ENCODE results near the gene MAPKAPK2.
"Not testable (repeated sequence)": the region's sequence is repeated elsewhere in the genome, so short reads cannot be mapped to it uniquely, and the experiment has no call there.

Gene MAPKAPK2

DNA sequence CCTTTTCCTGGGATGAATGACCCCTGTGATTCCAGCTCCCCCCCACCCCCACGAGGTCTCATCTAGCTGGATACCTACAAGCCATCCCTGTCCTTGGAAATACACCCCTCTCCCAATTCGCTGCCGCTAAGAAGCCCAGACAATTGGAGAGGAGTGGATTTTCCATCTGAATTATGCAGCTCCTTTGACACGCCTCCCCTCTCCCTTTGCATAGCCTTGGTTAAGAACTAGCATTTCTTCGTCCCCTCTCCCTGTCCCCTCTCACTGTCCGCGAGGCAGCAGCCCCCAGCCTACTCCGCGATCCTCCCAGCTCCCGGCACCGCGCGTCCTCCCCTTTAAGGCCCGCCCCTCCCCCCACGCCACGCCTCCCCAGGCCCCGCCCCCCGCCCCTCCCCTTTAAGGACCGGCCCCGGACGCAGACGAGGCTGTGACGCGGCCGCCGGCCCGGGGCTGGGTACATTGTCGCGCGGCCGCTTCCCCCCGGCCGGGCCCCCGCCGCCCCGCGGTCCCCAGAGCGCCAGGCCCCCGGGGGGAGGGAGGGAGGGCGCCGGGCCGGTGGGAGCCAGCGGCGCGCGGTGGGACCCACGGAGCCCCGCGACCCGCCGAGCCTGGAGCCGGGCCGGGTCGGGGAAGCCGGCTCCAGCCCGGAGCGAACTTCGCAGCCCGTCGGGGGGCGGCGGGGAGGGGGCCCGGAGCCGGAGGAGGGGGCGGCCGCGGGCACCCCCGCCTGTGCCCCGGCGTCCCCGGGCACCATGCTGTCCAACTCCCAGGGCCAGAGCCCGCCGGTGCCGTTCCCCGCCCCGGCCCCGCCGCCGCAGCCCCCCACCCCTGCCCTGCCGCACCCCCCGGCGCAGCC, at the start of gene MAPKAPK2:
MAPKAPK2 (plus strand) TSS at position 428 of the 856 bp plus-strand sequence; CDS start at position 753, 325 bp downstream.
- peak; percentile 98 for DNase-seq (ENCODE audit: low spot score)

DNA sequence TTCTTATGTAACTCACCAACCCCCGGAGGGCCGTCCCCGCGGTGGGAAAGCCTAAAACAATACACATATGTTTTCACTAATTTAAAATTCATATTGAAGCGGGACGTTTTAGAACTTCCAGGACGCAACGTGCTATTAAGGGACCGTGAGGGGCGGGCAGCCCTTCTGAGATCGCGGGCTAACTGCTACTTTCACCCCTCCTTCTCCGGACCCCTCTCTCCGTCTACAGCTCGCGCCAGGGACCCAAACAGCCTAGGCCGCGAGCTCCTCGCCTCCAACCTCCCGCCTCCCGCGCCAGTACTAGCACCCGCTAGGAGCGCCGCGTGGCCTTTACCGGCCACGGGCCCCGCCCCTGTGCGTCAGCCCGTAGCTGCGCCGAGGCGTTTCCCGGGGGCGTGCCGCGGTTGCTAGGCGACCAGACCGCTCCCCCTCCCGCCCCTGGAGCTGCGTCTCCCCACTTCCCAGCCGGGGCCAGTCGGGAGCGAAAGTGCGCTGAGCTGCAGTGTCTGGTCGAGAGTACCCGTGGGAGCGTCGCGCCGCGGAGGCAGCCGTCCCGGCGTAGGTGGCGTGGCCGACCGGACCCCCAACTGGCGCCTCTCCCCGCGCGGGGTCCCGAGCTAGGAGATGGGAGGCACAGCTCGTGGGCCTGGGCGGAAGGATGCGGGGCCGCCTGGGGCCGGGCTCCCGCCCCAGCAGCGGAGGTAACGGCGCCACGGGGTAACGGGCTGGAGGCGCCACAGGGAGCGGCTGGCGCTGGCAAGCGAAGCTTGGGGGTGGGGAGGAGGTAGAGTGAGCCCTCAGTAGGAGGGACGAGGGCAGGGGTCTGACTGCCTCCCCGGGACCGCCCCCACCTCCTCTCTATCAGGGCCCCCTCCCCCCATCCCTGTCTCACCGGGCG, 49.4 kb upstream of the MAPKAPK2 start, which contains the start of gene DYRK3:
DYRK3 (plus strand) TSS at position 457 of the 898 bp plus-strand sequence; CDS start at position 625, 168 bp downstream.
- DNase-seq (ENCODE audit: low spot score) = peak; percentile 98

DNA sequence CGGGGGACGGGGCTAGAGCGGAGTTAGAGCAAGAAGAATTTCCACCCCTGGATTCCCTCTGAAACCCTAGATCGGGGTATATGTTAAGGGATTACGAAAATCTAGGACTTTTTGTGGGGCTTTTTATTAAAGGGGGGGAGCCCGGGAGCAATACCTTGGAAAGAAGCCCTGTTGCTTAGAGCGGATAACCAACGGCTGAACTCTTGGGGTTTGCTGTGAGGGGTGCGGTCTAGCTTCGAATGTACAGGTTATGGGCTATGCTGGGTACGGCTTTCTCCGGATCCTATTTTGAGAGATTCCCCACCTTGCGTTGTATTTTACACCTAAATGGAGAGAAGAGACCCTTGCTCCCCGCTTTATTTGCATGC, 48.7 kb upstream of the MAPKAPK2 start:
- no peak for DNase-seq (ENCODE audit: low spot score)

DNA sequence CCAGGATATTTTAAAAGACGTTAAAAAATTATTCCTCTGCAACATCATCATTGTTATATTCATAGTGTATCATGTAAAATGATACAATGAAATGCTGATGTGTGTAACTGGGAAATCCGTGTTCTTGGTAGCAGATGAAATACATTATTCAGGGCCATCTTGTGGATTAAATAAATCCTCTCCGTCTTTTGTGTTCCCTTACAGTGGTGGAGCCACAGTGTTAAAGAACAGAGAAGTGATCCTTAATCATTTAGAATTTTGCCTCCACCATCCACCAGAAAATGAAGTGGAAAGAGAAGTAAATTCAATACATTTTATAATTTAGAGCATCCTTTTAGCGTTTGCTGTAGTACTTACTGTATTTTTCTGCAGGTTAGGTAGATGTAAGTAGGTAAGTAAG, 48.0 kb upstream of the MAPKAPK2 start:
- DNase-seq (ENCODE audit: low spot score) = no peak

DNA sequence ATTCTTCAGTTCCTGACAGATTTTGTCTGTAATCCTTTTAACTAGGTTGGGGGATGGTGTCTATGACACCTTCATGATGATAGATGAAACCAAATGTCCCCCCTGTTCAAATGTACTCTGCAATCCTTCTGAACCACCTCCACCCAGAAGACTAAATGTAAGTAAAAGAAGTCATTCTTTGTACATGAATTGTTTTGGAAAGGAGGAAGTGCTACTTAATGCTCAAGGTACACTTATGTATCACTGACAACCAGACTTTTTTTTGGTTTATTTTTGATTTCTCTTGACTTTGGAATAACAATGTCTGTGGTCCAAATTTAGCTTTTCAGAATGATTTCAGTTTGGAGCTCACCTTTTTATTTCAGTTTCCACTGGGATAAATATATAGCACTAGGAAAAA, 47.1 kb upstream of the MAPKAPK2 start:
- no peak for DNase-seq (ENCODE audit: low spot score)

DNA sequence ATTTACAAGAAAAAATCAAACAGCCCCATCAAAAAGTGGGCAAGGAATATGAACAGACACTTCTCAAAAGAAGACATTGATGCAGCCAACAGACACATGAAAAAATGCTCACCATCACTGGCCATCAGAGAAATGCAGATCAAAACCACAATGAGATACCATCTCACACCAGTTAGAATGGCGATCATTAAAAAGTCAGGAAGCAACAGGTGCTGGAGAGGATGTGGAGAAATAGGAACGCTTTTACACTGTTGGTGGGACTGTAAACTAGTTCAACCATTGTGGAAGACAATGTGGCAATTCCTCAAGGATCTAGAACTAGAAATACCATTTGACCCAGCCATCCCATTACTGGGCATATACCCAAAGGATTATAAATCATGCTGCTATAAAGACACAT, 42.6 kb upstream of the MAPKAPK2 start:
- DNase-seq (ENCODE audit: low spot score) = not testable (repeated sequence)

DNA sequence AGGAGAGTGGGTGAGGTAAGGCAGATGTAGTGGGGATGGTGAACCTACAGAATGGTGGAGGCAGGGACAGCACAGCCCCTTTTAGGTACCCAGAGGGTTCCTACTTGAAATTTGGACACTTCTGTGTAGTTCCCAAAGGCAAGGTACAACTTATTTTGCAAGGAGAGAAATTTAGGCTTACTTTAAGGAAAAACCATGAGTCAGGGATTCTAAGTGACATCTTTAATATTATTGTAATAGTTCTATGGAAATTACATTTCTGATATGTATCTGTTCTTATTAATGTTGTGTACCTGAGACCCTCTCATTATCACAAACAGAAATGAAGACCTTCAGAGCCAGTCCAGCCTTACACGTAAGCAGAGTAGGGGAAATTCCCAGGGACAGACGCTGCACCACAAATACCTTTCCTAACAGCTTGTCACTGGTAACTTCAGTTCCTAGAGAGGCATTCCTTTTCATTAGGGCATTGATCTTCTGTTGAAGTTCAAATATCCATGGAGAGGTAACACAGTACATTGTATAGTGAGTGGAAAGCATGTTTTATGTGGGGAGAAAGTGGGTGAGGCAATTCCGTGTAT, 41.5 kb upstream of the MAPKAPK2 start:
- DNase-seq (ENCODE audit: low spot score) = no peak

DNA sequence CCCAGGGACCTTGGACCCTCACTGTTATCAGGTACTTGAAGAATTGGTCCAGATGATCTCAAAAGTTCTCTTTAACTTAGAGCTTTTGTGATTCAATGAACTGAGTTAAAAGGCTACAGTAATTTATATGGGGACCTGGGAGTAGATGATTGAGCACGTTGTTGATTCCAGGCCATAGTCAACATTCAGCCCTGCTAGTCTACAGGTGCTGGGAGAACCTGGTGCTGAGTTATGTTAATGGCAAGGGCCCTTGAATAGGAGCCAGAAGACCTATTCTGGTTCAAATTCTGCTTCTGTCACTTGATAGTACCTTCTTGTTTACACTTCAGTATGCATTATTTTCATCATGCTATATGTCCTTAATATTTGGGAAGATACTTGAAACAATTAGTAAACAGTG, 38.2 kb upstream of the MAPKAPK2 start:
- no peak for DNase-seq (ENCODE audit: low spot score)

DNA sequence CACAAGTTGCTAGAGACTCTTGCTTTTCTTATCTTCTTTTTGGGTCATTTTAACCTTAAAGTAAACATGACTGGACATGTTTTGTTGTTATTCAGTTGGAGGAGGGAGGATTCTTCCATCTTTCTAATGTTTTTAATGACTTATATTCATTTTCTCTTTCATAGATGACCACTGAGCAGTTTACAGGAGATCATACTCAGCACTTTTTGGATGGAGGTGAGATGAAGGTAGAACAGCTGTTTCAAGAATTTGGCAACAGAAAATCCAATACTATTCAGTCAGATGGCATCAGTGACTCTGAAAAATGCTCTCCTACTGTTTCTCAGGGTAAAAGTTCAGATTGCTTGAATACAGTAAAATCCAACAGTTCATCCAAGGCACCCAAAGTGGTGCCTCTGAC, 37.5 kb upstream of the MAPKAPK2 start:
- DNase-seq (ENCODE audit: low spot score) = no peak

DNA sequence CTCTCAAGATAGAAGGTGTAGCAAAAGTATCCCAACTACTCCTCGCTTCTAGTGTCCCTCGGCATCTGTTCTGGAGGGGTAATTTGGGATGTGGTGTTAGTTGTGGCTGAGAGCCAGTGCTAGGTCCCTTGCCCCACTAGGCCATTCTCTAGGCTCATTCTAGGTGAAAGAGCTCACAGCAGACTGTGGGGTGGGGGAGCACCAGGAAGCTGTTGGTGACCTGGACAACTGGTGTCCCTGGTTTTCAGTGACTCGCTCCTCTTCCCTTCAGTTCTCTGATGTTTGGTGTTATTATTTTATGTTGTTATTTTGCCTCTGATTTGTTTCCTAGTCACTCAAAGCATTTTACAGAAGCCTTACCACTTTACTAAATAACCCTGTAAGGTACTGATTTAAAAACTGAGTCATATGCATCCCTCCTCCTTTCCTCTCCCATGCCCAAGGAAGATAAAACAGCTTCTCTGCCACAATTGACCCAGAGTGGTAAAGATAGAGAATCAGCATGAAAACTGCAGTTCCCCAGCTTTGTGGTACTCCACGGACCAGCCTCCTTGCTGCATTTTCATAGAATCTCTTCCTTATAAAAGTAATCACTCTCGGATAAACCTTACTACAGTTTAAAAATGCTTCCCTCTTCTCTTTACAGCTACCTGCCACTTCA, 35.3 kb upstream of the MAPKAPK2 start:
- DNase-seq (ENCODE audit: low spot score) = no peak

DNA sequence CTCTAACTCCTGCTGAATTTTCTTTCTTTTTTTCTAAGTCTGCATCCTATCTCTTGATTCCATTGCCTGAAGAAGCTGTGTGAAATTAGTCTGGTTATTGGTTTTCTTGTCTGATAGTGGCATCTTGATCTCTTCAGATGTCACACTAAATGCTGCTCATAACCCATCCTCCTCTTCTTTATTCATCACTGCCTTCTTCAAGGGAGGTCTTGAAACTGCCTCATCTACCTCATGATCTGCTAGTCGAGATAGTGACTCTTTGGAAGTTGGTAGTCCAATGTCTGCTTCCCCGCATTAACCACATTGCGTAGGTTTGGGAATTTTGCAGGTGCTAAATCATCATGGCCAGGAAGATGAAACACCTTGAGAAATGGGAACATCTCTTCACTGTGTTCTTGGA, 33.7 kb upstream of the MAPKAPK2 start:
- no peak for DNase-seq (ENCODE audit: low spot score)

DNA sequence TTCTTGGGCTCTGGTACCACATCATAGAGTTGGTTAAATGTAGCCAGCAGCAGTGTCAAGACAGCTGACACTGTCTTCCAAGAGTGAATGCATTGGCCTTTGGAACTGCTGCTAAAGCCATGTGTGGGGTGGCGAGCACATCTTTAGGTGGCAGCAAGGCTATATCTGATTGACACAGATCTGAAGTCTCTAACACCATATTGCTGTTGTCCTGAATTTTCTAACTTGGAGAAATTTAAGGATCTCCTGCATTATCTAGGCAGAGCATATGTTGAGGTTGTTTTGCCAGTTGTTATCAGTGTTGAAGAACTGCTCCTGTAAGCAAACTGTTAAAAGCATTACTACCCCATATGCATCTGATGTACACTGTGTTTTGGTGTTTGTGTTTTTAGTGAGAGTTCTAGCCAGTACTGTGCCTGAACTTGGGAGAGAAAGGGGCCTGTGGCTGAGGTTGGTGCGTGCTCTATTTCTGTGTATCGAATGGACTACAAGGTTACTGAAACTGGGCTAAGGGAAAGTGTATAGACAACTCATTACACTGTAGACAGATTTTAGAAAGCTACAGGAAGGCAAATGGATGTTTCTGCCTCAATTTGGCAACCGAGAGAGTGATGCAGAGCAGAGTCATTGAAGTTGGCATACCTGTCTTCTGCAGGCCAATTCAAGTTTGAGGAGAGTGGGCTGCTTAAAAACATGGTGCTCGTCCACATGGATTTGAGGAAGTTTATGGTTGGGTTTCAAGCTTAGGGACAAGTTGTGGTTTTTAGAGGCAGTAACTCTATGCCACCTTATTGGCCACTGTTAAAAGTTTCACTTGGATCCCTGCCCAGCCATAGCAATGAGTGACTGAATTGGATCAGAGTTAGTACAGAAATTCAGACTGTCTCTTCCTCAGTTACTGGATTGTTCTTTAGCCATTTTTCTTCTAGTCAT, 32.5 kb upstream of the MAPKAPK2 start:
- no peak for DNase-seq (ENCODE audit: low spot score)

DNA sequence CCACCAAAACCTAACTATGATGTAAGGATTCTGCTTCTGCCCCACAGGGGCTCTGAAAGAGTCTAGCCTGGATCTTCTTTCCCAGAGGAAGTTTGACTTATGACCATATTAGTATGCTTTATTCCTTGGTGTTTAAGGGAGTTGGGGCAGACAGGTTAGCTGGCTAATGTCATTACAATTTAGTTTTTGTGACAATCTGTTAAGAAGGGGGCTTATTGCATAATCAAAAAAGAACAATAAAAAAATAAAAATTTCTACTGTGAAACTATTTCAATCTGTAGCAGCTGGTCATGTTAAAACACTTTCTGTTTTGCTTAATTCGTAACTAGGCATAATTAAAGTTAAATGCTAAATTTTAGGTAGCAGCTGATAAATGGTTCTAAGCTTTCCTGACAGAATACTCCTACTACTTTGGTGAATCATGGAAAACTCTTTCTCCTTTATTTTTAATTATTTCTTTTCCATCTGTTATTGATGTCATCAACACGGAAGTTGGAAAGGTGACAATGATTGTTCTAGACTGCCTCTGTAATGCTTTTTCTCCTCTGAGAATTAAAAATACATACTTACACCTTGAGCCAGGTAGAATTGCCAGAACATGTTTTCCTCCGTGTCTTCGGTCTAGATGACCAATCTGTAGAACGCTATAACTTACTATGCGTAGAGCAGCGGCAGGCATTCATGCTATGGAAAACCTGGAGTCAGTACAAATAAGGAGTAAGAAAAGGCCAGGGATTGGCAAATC, 30.8 kb upstream of the MAPKAPK2 start:
- DNase-seq (ENCODE audit: low spot score) = no peak

DNA sequence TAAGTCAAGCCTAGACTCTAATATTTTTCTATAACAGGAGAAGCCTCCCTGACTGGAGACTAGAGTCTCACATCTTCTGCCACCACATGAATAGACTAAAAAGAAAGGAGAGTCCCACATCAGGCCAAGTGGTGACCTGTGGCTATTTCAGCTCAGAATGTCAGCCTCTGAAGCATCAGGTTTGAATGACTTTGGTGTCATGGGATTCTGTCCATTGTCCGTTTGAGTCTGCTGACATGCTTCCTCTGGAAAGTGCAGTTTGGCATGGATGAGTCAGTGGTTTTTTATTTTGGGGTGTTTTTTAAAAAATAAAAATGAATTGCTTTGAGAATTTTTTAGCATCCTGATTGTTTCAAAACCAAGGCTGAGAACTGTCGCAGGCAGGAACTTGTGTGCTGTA, 29.9 kb upstream of the MAPKAPK2 start:
- no peak for DNase-seq (ENCODE audit: low spot score)

DNA sequence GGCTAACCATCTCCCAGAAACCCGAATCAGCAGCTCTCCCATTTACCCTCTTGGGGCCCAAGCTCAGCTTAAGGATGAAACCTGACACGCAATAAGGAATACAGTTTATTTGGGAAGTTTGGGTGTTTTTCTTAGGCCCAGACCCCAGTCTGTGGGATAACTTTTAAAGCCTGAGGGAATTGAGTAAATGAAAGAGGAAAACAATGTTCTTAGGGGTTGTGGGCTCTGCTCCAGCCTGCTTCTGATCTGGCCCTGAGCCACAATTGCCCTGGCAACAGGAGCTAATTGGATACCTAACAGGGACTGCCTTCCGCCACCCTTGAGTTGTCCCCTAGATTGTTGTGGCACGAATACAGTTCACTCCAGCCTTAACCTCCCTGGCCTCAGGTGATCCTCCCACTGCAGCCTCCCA, 29.2 kb upstream of the MAPKAPK2 start:
- no peak for DNase-seq (ENCODE audit: low spot score)

DNA sequence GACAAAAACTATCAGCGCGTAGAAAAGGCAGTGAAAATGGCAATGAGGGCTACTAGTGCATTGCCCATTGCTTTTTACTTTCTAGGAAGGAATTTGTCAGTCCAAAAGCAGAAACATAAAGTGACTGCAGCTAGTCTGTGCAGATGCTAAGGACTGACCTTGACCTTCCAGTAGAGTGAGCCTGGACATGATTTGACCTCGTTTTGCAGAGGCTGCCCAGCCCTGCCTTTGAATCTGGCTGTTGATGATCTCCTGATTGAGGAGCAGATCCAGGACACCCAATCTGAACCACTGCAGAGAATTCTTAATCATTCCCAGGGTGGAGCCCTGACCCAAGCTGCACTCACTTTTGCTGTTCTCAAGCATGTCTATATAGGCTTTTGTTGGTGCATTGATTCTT, 27.8 kb upstream of the MAPKAPK2 start:
- DNase-seq (ENCODE audit: low spot score) = no peak

DNA sequence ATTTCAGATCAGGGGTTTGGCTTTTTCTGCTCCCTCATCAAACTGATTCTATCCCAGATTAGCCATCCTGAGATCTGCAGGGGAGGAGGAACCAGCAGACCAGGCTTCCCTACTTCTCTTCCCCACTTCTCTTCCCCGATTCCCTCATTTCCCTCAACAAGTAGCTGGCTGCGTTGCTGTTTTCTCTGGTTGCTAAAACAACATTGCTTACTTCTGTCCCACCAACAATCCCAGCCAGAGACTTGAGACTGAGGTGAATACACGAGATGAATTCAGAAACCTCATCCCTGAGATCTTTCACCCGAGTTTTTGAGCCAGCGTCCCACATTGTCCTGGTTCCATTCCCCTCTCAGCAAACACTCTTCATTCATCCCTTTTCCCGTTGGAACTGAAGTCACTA, 27.0 kb upstream of the MAPKAPK2 start:
- no peak for DNase-seq (ENCODE audit: low spot score)

DNA sequence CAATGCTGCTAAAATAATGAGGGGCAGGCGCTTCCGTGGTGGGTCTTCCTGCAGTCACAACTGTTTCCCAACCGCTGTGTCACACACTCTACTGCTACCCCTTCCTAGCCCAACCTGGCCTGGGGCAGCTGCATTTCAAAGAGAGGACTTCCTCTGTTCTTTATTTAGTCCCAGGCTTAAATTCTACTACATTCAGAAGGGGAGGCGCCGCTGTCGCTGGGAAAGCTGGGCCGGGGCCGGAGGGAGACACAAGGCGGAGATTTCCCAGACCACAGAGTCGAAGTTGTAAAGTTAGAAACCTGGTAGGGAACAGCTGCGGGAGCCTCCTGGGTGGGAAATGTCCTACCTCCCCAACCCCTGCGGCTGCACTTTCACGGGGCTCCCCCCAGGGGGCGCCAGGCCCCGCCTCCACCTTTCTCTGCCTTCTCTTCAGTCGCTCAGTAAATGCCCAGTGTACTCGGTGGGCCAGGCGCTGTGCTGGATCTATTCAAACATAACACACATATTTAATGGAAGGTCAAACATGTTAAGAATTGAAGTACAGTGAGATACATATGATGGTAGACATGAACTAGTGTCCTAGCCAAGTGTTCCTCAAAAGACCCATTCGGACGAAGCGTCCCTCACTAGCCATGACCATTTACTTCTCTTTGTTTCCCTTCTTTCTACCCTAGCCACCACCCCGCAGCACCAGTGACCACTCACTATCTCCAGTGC, 26.3 kb upstream of the MAPKAPK2 start:
- peak; percentile 66 for DNase-seq (ENCODE audit: low spot score)

DNA sequence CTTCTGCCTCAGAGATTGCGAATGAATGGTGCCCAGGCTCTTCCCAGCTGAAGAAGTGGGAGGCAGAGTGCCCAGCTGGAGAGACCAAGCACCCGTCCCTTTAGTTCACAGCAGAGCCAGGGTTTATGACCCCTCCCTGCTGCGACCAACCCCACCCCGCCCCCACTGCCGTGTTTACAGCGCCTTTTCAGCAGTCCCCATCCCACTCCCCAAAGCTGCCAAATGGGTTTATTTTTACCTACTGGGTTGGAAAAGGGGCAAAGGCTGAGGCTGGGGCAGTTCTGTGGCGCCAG, 25.8 kb upstream of the MAPKAPK2 start:
- DNase-seq (ENCODE audit: low spot score) = no peak

DNA sequence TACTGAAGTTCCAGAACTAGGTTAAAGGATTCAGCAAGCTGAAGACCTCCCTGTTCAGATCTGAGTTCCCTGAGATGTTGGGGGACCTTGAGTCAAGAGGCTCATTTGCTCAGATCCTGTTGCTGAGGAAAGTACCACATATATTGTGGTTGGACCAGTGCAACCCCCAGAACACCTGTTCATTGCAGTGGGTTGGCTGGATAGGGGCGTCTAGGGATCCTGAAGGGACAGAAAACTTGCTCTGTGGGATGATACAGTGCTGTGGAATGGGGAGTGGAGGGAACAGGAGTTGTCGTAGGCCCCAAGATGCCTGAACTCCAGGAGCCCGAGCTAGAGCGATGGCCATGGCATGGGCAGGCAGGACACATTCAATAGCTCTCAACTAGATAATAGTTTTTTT, 24.6 kb upstream of the MAPKAPK2 start:
- DNase-seq (ENCODE audit: low spot score) = no peak

All from GM03348 (cell line).